T-helper 17 cell (primary cell): ENCODE data around the gene CD300LB. TPM values are rescaled to one million over a fixed set of nuclear protein-coding genes. Genes with fewer than 3 reads are reported as not detected.

Experiments
- ATAC-seq: fragments of 150-1000 bp; cut with Tn5 transposase; 2 replicates; pipeline ENCODE4 v1.10.0; 2021; ENCODE audit warnings: mild to moderate bottlenecking, moderate library complexity
- DNase-seq, 3 donors: peaks; one replicate each; pipeline versions ENCODE4 v3.0.0 to v3.0.0-alpha.2; 2020 to 2021
- H3K9me3 ChIP-seq: one replicate; pipeline ENCODE4 v1.7.0; 2013; ENCODE audit warnings: low read length, mild to moderate bottlenecking; ENCODE audit not compliant: control insufficient read depth, poor library complexity, severe bottlenecking
- H3K27ac Mint-ChIP-seq: one replicate; pipeline ENCODE4 v1.8.0; 2022; ENCODE audit warnings: mild to moderate bottlenecking, moderate library complexity, mixed read lengths
- H3K27me3 Mint-ChIP-seq: one replicate; pipeline ENCODE4 v1.8.0; 2022; ENCODE audit warnings: mixed read lengths
- H3K36me3 Mint-ChIP-seq: one replicate; pipeline ENCODE4 v1.8.0; 2022; ENCODE audit warnings: low read depth, mixed read lengths
- H3K4me1 Mint-ChIP-seq: one replicate; pipeline ENCODE4 v1.8.0; 2022; ENCODE audit warnings: mild to moderate bottlenecking, mixed read lengths
- H3K4me3 Mint-ChIP-seq: one replicate; pipeline ENCODE4 v1.8.0; 2022; ENCODE audit warnings: mild to moderate bottlenecking, moderate library complexity, mixed read lengths
- total RNA-seq, 4 donors: library from RNA in 2 of 4; stranded (reverse) in 2 of 4; gene quantifications; one replicate each; pipeline ENCODE4 v1.2.3 and lab custom pipeline; 2022 to 2026

CD300LB gene
- total RNA-seq, 2 donors from 2014 or later: 0.34 to 1.4 TPM

DNA sequence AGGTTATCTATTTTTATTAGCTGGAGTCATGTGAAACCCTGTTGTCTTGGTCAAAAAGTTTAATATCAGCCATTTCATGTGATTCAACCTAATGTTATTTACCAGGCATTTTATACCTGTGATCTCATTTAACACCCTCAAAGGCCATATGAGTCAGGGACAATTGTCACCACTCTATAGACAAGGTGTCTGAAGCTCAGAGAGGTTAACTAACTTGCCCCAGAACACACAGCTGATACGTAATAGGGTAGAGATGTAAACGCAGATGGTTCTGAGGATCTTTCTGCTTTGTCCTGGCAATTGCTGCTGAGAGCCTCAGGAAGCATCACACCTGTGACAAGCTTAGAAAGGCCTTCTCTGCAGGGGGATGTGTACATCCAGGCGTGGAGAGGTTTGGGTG, 59.9 kb downstream of the CD300LB start:
- Mint-ChIP-seq H3K27ac (peak overlapping the region; percentile 60), H3K36me3 (peaks cover 4% of the 10 kb centered on the region), H3K4me1 (peaks cover 28% of the 10 kb centered on the region), H3K4me3 (no peak overlapping the region), H3K27me3 (no peaks in the 10 kb centered on the region)
- DNase-seq (no peak), ATAC-seq (no peak)
- no peaks in the 10 kb centered on the region for H3K9me3 ChIP-seq

Other genes starting within 250 kb of the CD300LB start
- gene KIF19, start 205.2 kb downstream of the CD300LB start, total RNA-seq: 1 to 10 TPM; 2.3 to 2.8 TPM
- gene BTBD17, start 169.6 kb downstream of the CD300LB start, total RNA-seq: not detected
- gene GPR142, start 164.0 kb downstream of the CD300LB start, total RNA-seq: not detected
- under 1 TPM in 1 of 2 donors, not detected in 1; 0.18 TPM for gene GPRC5C, start 99.4 kb downstream of the CD300LB start, total RNA-seq
- 1 to 10 TPM; 2.4 to 9.6 TPM for gene CD300A, start 64.8 kb downstream of the CD300LB start, total RNA-seq
- gene CD300C, start 14.6 kb upstream of the CD300LB start, total RNA-seq: 1 to 10 TPM in 1 of 2 donors, under 1 TPM in 1; 0.37 to 1.2 TPM
- gene CD300H, start 36.0 kb upstream of the CD300LB start, total RNA-seq: not detected
- not detected for gene CD300LD, start 60.8 kb upstream of the CD300LB start, total RNA-seq
- gene CD300E, start 92.3 kb upstream of the CD300LB start, total RNA-seq: 1 to 10 TPM in 1 of 2 donors, under 1 TPM in 1; 0.81 to 5.7 TPM
- gene CD300LF, start 181.4 kb upstream of the CD300LB start, total RNA-seq: 1 to 10 TPM in 1 of 2 donors, under 1 TPM in 1; 0.29 to 1.9 TPM
- gene RAB37, start 205.8 kb upstream of the CD300LB start, total RNA-seq: 10 to 100 TPM; 41.4 to 83.3 TPM
- 100 to 1,000 TPM; 130 to 132 TPM for gene NHERF1, start 217.2 kb upstream of the CD300LB start, total RNA-seq
- 10 to 100 TPM; 32.3 to 32.8 TPM for gene NAT9, start 244.9 kb upstream of the CD300LB start, total RNA-seq